GM10248 (cell line): Measurements from ENCODE around the gene CRACDL.
A peak's percentile ranks its signal among the peaks of the same experiment; 100 is the strongest.
"Not testable (repeated sequence)": the region's sequence is repeated elsewhere in the genome, so short reads cannot be mapped to it uniquely, and the experiment has no call there.

Source experiments
- CTCF ChIA-PET: fragments of 300-600 bp; sonication (Branson Sonifier 250); formaldehyde crosslinking; extraction: SDS; loops from one replicate; lab custom pipeline; 2021; ENCODE audit warnings: antibody characterized with exemption; lab: Yijun Ruan, JAX
- POLR2A ChIA-PET: fragments of 350-650 bp; sonication (Branson Sonifier 250); formaldehyde crosslinking; extraction: SDS; loops from one replicate; lab custom pipeline; 2020; ENCODE audit warnings: antibody characterized with exemption; lab: Yijun Ruan, JAX
- DNase-seq: peaks from one replicate; pipeline ENCODE4 v3.0.0; 2012; ENCODE audit errors: extremely low spot score
- TF ChIP-seq, protein P1 (sequence below): IDR thresholded peaks from 2 replicates; pipeline ENCODE4 v1.5.1; 2012; ENCODE audit warnings: mild to moderate bottlenecking, low read depth; ENCODE audit errors: extremely low read depth, missing control alignments, control extremely low read depth

Gene CRACDL

GRCh38 chr2:98881153-98881650 lies 54.8 kb downstream of the CRACDL start:
- ChIA-PET POLR2A (no interaction called here), CTCF (interaction anchor here (0.7 kb wide), 1 partner anchor 115 kb away, joined by 3 read pairs; no protein-coding TSS in a partner anchor)
- peak; percentile 4 for DNase-seq
- TF ChIP-seq, protein P1, sequence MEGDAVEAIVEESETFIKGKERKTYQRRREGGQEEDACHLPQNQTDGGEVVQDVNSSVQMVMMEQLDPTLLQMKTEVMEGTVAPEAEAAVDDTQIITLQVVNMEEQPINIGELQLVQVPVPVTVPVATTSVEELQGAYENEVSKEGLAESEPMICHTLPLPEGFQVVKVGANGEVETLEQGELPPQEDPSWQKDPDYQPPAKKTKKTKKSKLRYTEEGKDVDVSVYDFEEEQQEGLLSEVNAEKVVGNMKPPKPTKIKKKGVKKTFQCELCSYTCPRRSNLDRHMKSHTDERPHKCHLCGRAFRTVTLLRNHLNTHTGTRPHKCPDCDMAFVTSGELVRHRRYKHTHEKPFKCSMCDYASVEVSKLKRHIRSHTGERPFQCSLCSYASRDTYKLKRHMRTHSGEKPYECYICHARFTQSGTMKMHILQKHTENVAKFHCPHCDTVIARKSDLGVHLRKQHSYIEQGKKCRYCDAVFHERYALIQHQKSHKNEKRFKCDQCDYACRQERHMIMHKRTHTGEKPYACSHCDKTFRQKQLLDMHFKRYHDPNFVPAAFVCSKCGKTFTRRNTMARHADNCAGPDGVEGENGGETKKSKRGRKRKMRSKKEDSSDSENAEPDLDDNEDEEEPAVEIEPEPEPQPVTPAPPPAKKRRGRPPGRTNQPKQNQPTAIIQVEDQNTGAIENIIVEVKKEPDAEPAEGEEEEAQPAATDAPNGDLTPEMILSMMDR: no peak

DNA sequence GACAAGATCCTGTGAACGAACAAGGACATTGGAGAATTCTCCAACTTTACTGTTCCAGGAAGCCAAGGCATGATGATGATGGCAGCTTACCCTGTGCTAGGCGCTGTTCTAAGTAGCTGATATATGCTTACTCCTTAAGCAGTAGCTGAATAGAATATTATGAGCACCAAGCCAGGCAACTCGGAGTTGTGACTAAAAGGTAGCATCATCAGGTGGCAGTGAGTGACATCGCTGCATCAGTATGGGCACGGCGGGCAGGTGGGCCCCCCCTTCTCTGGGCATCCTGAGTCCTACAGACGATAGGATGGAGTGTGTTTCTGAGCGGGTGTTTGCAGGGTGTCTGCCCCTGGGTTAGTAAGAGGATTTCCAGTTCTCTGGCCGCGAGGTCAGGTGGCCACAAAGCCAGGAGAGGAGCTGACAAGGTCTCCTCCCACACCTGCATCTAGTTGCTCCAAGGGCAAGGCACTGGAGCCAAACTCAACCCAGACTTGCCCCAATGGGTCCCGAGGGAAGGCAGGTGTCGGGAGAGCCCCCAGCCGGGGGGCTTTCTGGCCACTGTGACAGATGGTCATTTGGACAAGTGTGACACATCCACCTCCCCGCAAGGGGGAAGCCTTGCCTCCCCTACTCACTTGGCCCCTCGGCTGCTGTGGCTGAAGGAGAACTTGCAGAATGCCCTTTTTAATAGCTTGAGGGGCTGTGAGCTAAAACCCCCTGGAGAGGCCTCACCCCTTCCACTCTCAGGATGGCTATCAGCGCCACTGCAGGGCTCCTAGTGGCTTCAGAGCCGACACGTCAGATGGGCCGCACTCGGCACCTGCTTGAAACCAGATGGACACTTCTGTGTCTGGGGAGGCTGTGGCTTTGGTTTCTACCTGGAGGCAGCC lies 55.5 kb downstream of the CRACDL start:
- POLR2A ChIA-PET: no interaction called here
- CTCF ChIA-PET: no interaction called here
- peak; percentile 13 for DNase-seq
- TF ChIP-seq, protein P1: no peak

- ChIA-PET CTCF (interaction anchor here (1.5 kb wide), 1 partner anchor 10 kb away, joined by 5 read pairs; no protein-coding TSS in a partner anchor), POLR2A (interaction anchor here (0.7 kb wide), 1 partner anchor 246 kb away, joined by 7 read pairs; no protein-coding TSS in a partner anchor)
- not testable (repeated sequence) for DNase-seq
Measured at GRCh38 chr2:98877658-98878057, 58.4 kb downstream of the CRACDL start.

- no peak for DNase-seq
- TF ChIP-seq, protein P1: no peak
- CTCF ChIA-PET: interaction anchor here (1.5 kb wide), 1 partner anchor 9 kb away, joined by 5 read pairs; no protein-coding TSS in a partner anchor
- POLR2A ChIA-PET: no interaction called here
Measured at GRCh38 chr2:98876741-98877140, 59.3 kb downstream of the CRACDL start.

GRCh38 chr2:98875746-98876145 lies 60.3 kb downstream of the CRACDL start:
- no peak for DNase-seq
- TF ChIP-seq, protein P1: no peak
- CTCF ChIA-PET: no interaction called here

GRCh38 chr2:98875081-98875728 lies 60.8 kb downstream of the CRACDL start:
- DNase-seq: no peak
- ChIA-PET POLR2A (no interaction called here), CTCF (no interaction called here)
- TF ChIP-seq, protein P1: no peak

More at GRCh38 chr2:98875746-98876145, 60.3 kb downstream of the CRACDL start:
- POLR2A ChIA-PET: no interaction called here
